ENCODE data around the gene PLPP1.

The PLPP1 gene

DNA sequence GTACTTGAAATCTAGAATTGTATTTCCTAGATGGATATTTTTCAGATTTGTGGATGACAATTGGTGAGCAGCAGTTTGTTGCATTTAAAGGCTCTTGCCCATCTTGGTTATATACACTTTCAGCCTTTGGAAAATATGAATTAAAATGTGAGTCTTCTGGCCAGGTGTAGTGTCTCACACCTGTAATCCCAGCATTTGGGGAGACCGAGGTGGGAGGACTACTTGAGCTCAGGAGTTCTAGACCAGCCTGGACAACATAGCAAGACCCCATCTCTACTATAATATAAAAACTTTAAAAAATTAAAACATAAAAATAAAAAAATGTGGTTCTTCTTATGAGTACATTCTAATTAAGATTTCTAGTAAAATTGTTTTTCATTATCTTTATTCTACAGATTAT lies 125.0 kb downstream of the PLPP1 start:
- TF ChIP-seq, protein P1, sequence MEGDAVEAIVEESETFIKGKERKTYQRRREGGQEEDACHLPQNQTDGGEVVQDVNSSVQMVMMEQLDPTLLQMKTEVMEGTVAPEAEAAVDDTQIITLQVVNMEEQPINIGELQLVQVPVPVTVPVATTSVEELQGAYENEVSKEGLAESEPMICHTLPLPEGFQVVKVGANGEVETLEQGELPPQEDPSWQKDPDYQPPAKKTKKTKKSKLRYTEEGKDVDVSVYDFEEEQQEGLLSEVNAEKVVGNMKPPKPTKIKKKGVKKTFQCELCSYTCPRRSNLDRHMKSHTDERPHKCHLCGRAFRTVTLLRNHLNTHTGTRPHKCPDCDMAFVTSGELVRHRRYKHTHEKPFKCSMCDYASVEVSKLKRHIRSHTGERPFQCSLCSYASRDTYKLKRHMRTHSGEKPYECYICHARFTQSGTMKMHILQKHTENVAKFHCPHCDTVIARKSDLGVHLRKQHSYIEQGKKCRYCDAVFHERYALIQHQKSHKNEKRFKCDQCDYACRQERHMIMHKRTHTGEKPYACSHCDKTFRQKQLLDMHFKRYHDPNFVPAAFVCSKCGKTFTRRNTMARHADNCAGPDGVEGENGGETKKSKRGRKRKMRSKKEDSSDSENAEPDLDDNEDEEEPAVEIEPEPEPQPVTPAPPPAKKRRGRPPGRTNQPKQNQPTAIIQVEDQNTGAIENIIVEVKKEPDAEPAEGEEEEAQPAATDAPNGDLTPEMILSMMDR (conservative IDR thresholded peaks at IDR 0.05): no peak
- TF ChIP-seq ZFX (IDR thresholded peaks at IDR 0.05): no peak
- H3K27ac ChIP-seq: no peak overlapping the region

DNA sequence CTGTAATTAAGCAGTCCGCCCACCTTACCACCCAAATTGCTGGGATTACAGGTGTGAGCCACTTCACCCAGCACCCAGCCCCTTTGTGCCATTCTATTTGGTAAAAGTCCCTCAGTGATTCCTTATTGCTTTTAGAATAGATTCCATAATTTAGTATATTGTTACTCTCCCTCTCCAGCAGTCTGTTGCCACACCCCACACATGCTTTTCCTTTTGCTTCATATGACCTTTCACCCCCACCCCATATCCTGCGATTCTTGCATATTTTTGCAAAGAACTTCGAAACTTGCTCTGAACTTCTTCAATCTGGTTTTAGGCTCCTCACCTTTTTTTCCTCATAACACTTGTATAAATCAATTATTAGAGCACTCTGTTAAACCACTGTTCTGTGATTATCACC lies 126.8 kb downstream of the PLPP1 start:
- H3K27ac ChIP-seq: no peak overlapping the region
- TF ChIP-seq ZFX (IDR thresholded peaks at IDR 0.05): no peak
- TF ChIP-seq, protein P1 (conservative IDR thresholded peaks at IDR 0.05): no peak

DNA sequence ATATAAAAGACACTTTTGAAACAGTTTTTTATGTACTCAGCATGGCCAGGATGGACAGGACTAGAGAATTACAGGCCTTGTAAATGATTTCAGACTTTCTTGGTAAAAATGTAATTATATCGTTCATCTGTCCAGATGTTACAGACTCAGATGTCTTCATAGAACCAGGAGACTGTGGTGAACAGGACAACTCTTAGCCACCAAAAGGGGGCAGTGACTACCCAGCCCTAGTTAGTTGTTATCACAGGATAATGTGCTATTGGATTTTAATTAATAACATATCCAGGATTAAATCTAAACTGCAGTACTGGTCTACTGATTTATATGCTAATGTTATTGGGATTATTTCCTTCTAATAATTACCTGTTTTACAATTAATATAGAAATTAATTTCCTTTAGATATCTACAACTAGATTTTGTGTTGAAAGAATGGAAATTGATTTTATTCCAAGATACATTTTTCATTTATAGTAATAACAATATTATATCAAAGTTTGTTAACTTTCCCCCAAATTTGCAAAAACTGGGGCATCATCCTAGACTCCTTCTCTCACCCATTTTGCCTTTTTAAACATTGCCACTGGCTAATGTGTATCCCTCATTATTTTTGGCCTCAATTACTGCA lies 127.6 kb downstream of the PLPP1 start:
- TF ChIP-seq, protein P1 (conservative IDR thresholded peaks at IDR 0.05): peak; percentile 85
- no peak for TF ChIP-seq ZFX (IDR thresholded peaks at IDR 0.05)
- H3K27ac ChIP-seq: no peak overlapping the region

DNA sequence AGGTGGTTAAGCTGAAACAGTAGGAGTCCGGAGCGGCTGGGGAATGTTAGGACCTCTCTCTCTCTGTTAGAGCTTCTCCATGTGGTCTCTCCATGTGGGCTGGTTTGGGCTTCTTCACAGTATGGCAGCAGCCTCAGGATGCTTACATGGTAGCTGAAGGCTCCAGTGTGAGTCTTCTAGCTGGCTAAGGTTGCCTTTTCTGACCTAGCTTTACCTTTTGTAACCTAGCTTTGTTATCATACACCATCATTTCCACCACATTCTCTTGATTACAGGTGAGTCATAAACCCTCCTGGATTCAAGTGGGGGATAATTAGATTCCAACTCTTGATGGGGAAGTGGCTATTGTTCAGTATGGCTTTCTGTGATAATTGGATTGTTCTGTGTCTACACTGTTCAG lies 128.5 kb downstream of the PLPP1 start:
- no peak overlapping the region for H3K27ac ChIP-seq
- TF ChIP-seq, protein P1 (conservative IDR thresholded peaks at IDR 0.05): no peak
- no peak for TF ChIP-seq ZFX (IDR thresholded peaks at IDR 0.05)

DNA sequence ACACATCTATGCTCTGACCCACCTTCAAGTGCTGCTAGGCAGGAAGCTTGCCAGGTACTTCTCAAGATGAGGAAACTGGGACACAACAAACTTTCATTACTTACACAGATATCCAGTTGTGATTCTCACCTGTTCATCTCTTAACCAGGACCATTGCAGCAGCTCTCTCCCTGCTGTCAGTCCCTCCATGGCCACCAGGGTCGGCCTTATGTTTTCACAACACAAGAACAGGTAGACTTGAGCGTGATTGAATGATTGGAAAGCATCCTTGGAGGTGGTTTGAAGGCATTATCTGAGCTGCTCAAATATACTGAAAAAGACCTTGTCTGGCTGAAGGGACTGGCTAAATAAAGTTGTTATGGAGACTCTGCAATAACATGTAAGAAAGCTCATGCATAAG lies 132.6 kb downstream of the PLPP1 start:
- no peak overlapping the region for H3K27ac ChIP-seq
- TF ChIP-seq ZFX (IDR thresholded peaks at IDR 0.05): no peak
- TF ChIP-seq, protein P1 (conservative IDR thresholded peaks at IDR 0.05): no peak; the same call in 1 of the 2 replicates

DNA sequence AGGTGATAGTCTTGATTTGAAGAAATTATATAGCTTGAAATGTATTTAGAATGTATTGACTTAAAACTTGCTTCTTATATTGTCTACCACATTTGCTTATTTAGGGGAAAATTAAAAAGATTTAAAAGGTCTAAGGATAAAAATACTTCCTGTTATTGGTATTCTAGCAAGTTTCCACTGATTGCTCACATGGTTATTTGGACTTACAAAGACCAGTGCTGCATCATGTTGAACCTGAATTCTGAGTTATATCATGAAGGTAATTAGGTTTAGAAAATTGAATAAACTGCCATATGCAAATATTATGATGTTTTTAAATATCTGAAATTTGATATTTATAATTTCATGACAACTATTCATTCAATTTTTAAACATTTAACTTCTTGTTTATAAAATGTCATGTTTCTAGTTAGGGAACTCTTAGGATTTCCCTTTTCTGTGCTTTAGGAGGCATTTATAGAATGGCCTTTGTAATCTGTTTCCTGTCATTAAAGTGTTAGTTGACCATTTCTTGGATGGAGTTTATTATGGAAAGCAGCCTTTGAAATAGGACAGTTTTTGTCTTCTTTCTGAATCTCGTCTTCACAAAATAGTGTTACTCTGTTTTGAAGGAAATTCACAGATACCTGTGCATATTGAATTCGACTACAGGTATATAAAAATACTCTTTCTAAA lies 141.1 kb downstream of the PLPP1 start:
- H3K27ac ChIP-seq: no peak overlapping the region
- TF ChIP-seq, protein P1 (conservative IDR thresholded peaks at IDR 0.05): no peak
- no peak for TF ChIP-seq ZFX (IDR thresholded peaks at IDR 0.05)

DNA sequence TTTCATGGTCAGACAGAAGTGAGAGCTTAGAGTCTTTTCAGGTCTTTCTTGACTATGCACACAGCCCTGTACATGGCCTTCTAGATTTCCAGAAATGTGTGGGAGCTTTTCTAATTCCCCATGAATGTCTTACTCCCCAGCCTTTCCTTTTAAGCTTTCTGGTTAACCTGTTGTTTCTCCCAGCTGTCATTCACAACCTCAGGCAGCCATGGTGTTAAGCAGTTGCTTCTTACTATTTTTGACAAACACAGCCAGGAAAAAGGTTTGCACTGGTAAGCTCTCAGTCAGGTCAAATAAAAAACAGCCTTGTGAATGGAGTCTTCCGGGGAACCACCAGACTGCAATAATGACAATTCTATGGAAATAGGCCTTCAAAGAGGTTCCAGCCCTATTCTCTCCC lies 142.1 kb downstream of the PLPP1 start:
- TF ChIP-seq, protein P1 (conservative IDR thresholded peaks at IDR 0.05): no peak
- TF ChIP-seq ZFX (IDR thresholded peaks at IDR 0.05): no peak
- peak overlapping the region; percentile 19; the same call in 1 of the 2 replicates for H3K27ac ChIP-seq

Data from C4-2B (cell line).